HL-60 (cell line): Measurements from ENCODE around the gene CTNS.

ENCODE experiments used
- DNase-seq, 2 experiments: peaks; one replicate each; pipeline ENCODE4 v3.0.0-alpha.2; 2010 to 2020; ENCODE audit warnings: low read depth in 1 of 2, low spot score in 1 of 2
- H3K27ac ChIP-seq: fragments of 250-450 bp; sonication (Bioruptor Pico); replicated peaks from 2 replicates; pipeline ENCODE4 v1.5.1; 2020; ENCODE audit warnings: mild to moderate bottlenecking, moderate library complexity
- H3K27me3 ChIP-seq: fragments of 250-450 bp; sonication (Bioruptor Pico); 2 replicates; pipeline ENCODE4 v1.5.1; 2021; ENCODE audit warnings: mild to moderate bottlenecking, moderate library complexity; ENCODE audit not compliant: insufficient read depth, poor library complexity, severe bottlenecking
- H3K4me3 ChIP-seq: replicated peaks from 2 replicates; pipeline ENCODE4 v1.5.1; 2011; ENCODE audit warnings: mild to moderate bottlenecking, control low read depth, low read length; ENCODE audit not compliant: insufficient read depth
- CTCF ChIP-seq: IDR thresholded peaks from one replicate; pipeline ENCODE4 v1.5.1; 2011; ENCODE audit warnings: low read length, control low read depth, inconsistent platforms; ENCODE audit not compliant: insufficient read depth
- GABPA ChIP-seq: IDR thresholded peaks from 2 replicates; pipeline ENCODE4 v1.6.1; 2012; ENCODE audit warnings: low read depth
- POLR2AphosphoS5 ChIP-seq: IDR thresholded peaks from 2 replicates; pipeline ENCODE4 v1.6.1; 2012; ENCODE audit warnings: low read depth
- REST ChIP-seq: IDR thresholded peaks from 2 replicates; pipeline ENCODE4 v1.6.1; 2012; ENCODE audit warnings: low read depth; ENCODE audit not compliant: insufficient replicate concordance
- SPI1 ChIP-seq: IDR thresholded peaks from 2 replicates; pipeline ENCODE4 v1.6.1; 2012; ENCODE audit warnings: low read depth, mild to moderate bottlenecking, borderline replicate concordance

CTNS gene

GRCh38 chr17:3689262-3690093, 52.9 kb downstream of the CTNS start:
- TF ChIP-seq POLR2AphosphoS5 (no peak), GABPA (no peak), REST (no peak), CTCF (no peak), SPI1 (no peak)
- no peak for DNase-seq
- H3K27ac ChIP-seq: no peak overlapping the region

GRCh38 chr17:3690094-3690715, 53.6 kb downstream of the CTNS start:
- no peak overlapping the region for H3K4me3 ChIP-seq
- no peak overlapping the region for H3K27ac ChIP-seq
- TF ChIP-seq CTCF: no peak
- TF ChIP-seq SPI1: no peak
- no peak for TF ChIP-seq REST
- TF ChIP-seq GABPA: no peak
- no peak for TF ChIP-seq POLR2AphosphoS5
- no peak for DNase-seq
- H3K27me3 ChIP-seq: no peaks in the 10 kb centered on the region

More at GRCh38 chr17:3689262-3690093, 52.9 kb downstream of the CTNS start:
- Histone ChIP-seq H3K4me3 (no peak overlapping the region), H3K27me3 (no peaks in the 10 kb centered on the region)

GRCh38 chr17:3691617-3692067, 55.1 kb downstream of the CTNS start:
- Histone ChIP-seq H3K4me3 (no peak overlapping the region), H3K27me3 (no peaks in the 10 kb centered on the region), H3K27ac (no peak overlapping the region)
- no peak for DNase-seq
- no peak for TF ChIP-seq REST
- TF ChIP-seq GABPA: no peak
- no peak for TF ChIP-seq POLR2AphosphoS5
- no peak for TF ChIP-seq CTCF
- TF ChIP-seq SPI1: no peak
